ENCODE measurements around the gene USP22. TPM values are rescaled to one million over a fixed set of nuclear protein-coding genes. Genes with fewer than 3 reads are reported as not detected.

USP22 gene
- total RNA-seq, 2 donors from 2014 or later, result 130 to 154 TPM

GRCh38 chr17:21029036-21029435 is 13.8 kb downstream of the USP22 start:
- Histone ChIP-seq H3K4me1 (ENCODE audit: control insufficient read depth in 1 of 2, low read depth in 2 of 2) (peaks cover 36 to 85% of the 10 kb centered on the region in 2 donors), H3K36me3 (peaks cover 10% of the 10 kb centered on the region), H3K27ac (peak overlapping the region in 1 of 2 donors; percentile 11), H3K9me3 (no peaks in the 10 kb centered on the region), H3K27me3 (replicated peaks; ENCODE audit: insufficient read depth) (no peaks in the 10 kb centered on the region), H3K4me3 (no peak overlapping the region)
- no peak for DNase-seq (ENCODE audit: low spot score)
- no peak for ATAC-seq (ENCODE audit: insufficient number of reproducible peaks, low FRiP score, low read depth)
- no peak for TF ChIP-seq CTCF (IDR thresholded peaks at IDR 0.05)

GRCh38 chr17:21028192-21028591 is 14.6 kb downstream of the USP22 start:
- H3K27me3 ChIP-seq (replicated peaks; ENCODE audit: insufficient read depth), result no peaks in the 10 kb centered on the region
- peaks cover 33 to 85% of the 10 kb centered on the region in 2 donors for H3K4me1 ChIP-seq (ENCODE audit: control insufficient read depth in 1 of 2, low read depth in 2 of 2)
- ATAC-seq (ENCODE audit: insufficient number of reproducible peaks, low FRiP score, low read depth), result no peak
- H3K27ac ChIP-seq, result peak overlapping the region in 1 of 2 donors; percentile 11
- no peak for DNase-seq (ENCODE audit: low spot score)
- no peak for TF ChIP-seq CTCF (IDR thresholded peaks at IDR 0.05)
- H3K36me3 ChIP-seq, result peaks cover 10% of the 10 kb centered on the region
- no peaks in the 10 kb centered on the region for H3K9me3 ChIP-seq
- no peak overlapping the region for H3K4me3 ChIP-seq

- no peak for ATAC-seq (ENCODE audit: insufficient number of reproducible peaks, low FRiP score, low read depth)
- peaks cover 24 to 83% of the 10 kb centered on the region in 2 donors for H3K4me1 ChIP-seq (ENCODE audit: control insufficient read depth in 1 of 2, low read depth in 2 of 2)
- peaks cover 10% of the 10 kb centered on the region for H3K36me3 ChIP-seq
- no peaks in the 10 kb centered on the region for H3K9me3 ChIP-seq
- no peak for DNase-seq (ENCODE audit: low spot score)
- no peak for TF ChIP-seq CTCF (IDR thresholded peaks at IDR 0.05)
- H3K27me3 ChIP-seq (replicated peaks; ENCODE audit: insufficient read depth), result no peaks in the 10 kb centered on the region
- no peak overlapping the region for H3K27ac ChIP-seq
- H3K4me3 ChIP-seq, result no peak overlapping the region
Observed at GRCh38 chr17:21027031-21027430, 15.8 kb downstream of the USP22 start.

- ATAC-seq (ENCODE audit: insufficient number of reproducible peaks, low FRiP score, low read depth) (no peak), DNase-seq (ENCODE audit: low spot score) (no peak)
- no peak overlapping the region for H3K4me3 ChIP-seq
- H3K4me1 ChIP-seq (ENCODE audit: control insufficient read depth in 1 of 2, low read depth in 2 of 2), result peaks cover 19 to 77% of the 10 kb centered on the region in 2 donors
- no peaks in the 10 kb centered on the region for H3K27me3 ChIP-seq (replicated peaks; ENCODE audit: insufficient read depth)
- peaks cover 18% of the 10 kb centered on the region for H3K36me3 ChIP-seq
- TF ChIP-seq CTCF (IDR thresholded peaks at IDR 0.05), result no peak
- H3K9me3 ChIP-seq, result no peaks in the 10 kb centered on the region
- H3K27ac ChIP-seq, result no peak overlapping the region
Observed at GRCh38 chr17:21025451-21025850, 17.4 kb downstream of the USP22 start.

GRCh38 chr17:21024024-21024423 is 18.8 kb downstream of the USP22 start:
- TF ChIP-seq CTCF (IDR thresholded peaks at IDR 0.05), result no peak
- no peak overlapping the region for H3K4me3 ChIP-seq
- ATAC-seq (ENCODE audit: insufficient number of reproducible peaks, low FRiP score, low read depth) (no peak), DNase-seq (ENCODE audit: low spot score) (no peak)
- H3K36me3 ChIP-seq, result peaks cover 31% of the 10 kb centered on the region
- H3K4me1 ChIP-seq (ENCODE audit: control insufficient read depth in 1 of 2, low read depth in 2 of 2), result peaks cover 19 to 72% of the 10 kb centered on the region in 2 donors
- H3K9me3 ChIP-seq, result no peaks in the 10 kb centered on the region
- no peaks in the 10 kb centered on the region for H3K27me3 ChIP-seq (replicated peaks; ENCODE audit: insufficient read depth)
- H3K27ac ChIP-seq, result no peak overlapping the region
